ENCODE measurements around the gene GPR156. TPM values are rescaled to one million over a fixed set of nuclear protein-coding genes. Genes with fewer than 3 reads are reported as not detected.
"Not testable (repeated sequence)": the region's sequence is repeated elsewhere in the genome, so short reads cannot be mapped to it uniquely, and the experiment has no call there.

Gene GPR156
- total RNA-seq, 3 donors from 2014 or later = 0.33 to 0.88 (median 0.64) TPM

GRCh38 chr3:120224237-120224636, 60.8 kb downstream of the GPR156 start:
- no peaks in the 10 kb centered on the region for H3K4me1 ChIP-seq
- no peak overlapping the region for H3K27ac ChIP-seq
- H3K9me3 ChIP-seq = no peaks in the 10 kb centered on the region
- H3K36me3 ChIP-seq = no peaks in the 10 kb centered on the region
- intact Hi-C loops (cut with DNase I; ENCODE audit: low total_unique reads) = no loop called here
- no peaks in the 10 kb centered on the region for H3K27me3 ChIP-seq
- TF ChIP-seq POLR2AphosphoS5 (IDR thresholded peaks at IDR 0.05) = no peak
- TF ChIP-seq POLR2A (IDR thresholded peaks at IDR 0.05) = no peak
- TF ChIP-seq CTCF (IDR thresholded peaks at IDR 0.05) = no peak
- no peak for DNase-seq (ENCODE audit: low spot score in 2 of 2)
- no peak overlapping the region for H3K4me3 ChIP-seq

DNA sequence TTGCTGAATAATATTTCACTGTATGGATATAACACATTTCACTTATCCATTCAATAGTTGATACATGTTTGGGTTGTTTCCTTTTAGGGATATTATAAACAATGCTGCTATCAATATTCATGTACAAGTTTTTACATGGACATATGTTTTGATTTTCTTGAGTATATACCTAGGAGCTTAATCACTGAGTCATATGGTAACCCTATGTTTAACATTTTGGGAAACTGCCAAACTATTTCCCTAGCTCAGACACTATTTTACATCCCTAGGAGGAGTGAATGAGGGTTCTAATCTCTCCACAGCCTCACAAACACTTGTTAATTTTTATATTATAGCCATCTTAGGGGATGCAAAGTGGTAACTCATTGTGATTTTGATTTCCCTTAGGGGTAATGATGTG, 66.0 kb downstream of the GPR156 start:
- Histone ChIP-seq H3K27me3 (no peaks in the 10 kb centered on the region), H3K4me1 (no peaks in the 10 kb centered on the region), H3K4me3 (no peak overlapping the region), H3K36me3 (no peaks in the 10 kb centered on the region), H3K9me3 (no peaks in the 10 kb centered on the region), H3K27ac (no peak overlapping the region)
- no peak for DNase-seq (ENCODE audit: low spot score in 2 of 2)
- intact Hi-C loops (cut with DNase I; ENCODE audit: low total_unique reads) = no loop called here
- TF ChIP-seq CTCF (IDR thresholded peaks at IDR 0.05) (no peak), POLR2A (IDR thresholded peaks at IDR 0.05) (no peak), POLR2AphosphoS5 (IDR thresholded peaks at IDR 0.05) (no peak)

GRCh38 chr3:120216633-120217032, 68.4 kb downstream of the GPR156 start:
- H3K9me3 ChIP-seq; H3K4me1 ChIP-seq; H3K27me3 ChIP-seq; H3K4me3 ChIP-seq; intact Hi-C loops (cut with DNase I; ENCODE audit: low total_unique reads); DNase-seq (ENCODE audit: low spot score in 2 of 2); H3K36me3 ChIP-seq; H3K27ac ChIP-seq: not testable (repeated sequence)

DNA sequence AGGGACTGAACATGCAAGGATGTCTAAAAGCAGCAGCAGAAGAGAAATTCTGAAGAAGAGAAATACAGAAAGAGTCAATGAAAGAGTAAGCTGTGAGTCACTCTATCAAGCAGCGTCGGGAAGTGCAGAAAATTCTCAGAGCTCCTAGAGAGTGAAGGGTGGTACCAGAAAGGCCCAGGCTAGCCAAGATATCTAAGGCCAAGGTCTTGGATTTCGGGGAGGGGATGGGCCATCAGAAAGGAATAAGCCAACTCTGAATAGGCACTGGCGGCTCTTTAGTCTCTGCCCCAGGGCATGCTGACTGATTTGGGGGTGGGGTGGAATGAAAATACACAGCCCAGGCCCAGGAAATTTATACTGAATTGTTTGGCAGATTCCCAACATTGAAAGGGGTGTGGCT, 70.8 kb downstream of the GPR156 start:
- TF ChIP-seq POLR2A (IDR thresholded peaks at IDR 0.05) (no peak), CTCF (IDR thresholded peaks at IDR 0.05) (no peak), POLR2AphosphoS5 (IDR thresholded peaks at IDR 0.05) (no peak)
- DNase-seq (ENCODE audit: low spot score in 2 of 2) = no peak
- H3K9me3 ChIP-seq = no peaks in the 10 kb centered on the region
- no peaks in the 10 kb centered on the region for H3K27me3 ChIP-seq
- H3K4me3 ChIP-seq = no peak overlapping the region
- H3K36me3 ChIP-seq = no peaks in the 10 kb centered on the region
- no peaks in the 10 kb centered on the region for H3K4me1 ChIP-seq
- H3K27ac ChIP-seq = no peak overlapping the region
- intact Hi-C loops (cut with DNase I; ENCODE audit: low total_unique reads) = no loop called here

GRCh38 chr3:120212505-120212904, 72.5 kb downstream of the GPR156 start:
- Histone ChIP-seq H3K27ac (no peak overlapping the region), H3K27me3 (no peaks in the 10 kb centered on the region), H3K36me3 (no peaks in the 10 kb centered on the region), H3K4me3 (no peak overlapping the region), H3K9me3 (no peaks in the 10 kb centered on the region), H3K4me1 (no peaks in the 10 kb centered on the region)
- TF ChIP-seq POLR2A (IDR thresholded peaks at IDR 0.05) (no peak), CTCF (IDR thresholded peaks at IDR 0.05) (no peak), POLR2AphosphoS5 (IDR thresholded peaks at IDR 0.05) (no peak)
- DNase-seq (ENCODE audit: low spot score in 2 of 2) = no peak
- intact Hi-C loops (cut with DNase I; ENCODE audit: low total_unique reads) = no loop called here

GRCh38 chr3:120209425-120209824, 75.6 kb downstream of the GPR156 start:
- Histone ChIP-seq H3K36me3 (no peaks in the 10 kb centered on the region), H3K27ac (no peak overlapping the region), H3K4me3 (no peak overlapping the region), H3K9me3 (no peaks in the 10 kb centered on the region), H3K4me1 (no peaks in the 10 kb centered on the region), H3K27me3 (no peaks in the 10 kb centered on the region)
- intact Hi-C loops (cut with DNase I; ENCODE audit: low total_unique reads) = no loop called here
- no peak for DNase-seq (ENCODE audit: low spot score in 2 of 2)
- TF ChIP-seq POLR2A (IDR thresholded peaks at IDR 0.05) (no peak), POLR2AphosphoS5 (IDR thresholded peaks at IDR 0.05) (no peak), CTCF (IDR thresholded peaks at IDR 0.05) (no peak)

Measured in breast epithelium (tissue), 4 donors.